Endothelial cell of hepatic sinusoid (primary cell): ENCODE data around the gene LCN15.
"Not testable (repeated sequence)": the region's sequence is repeated elsewhere in the genome, so short reads cannot be mapped to it uniquely, and the experiment has no call there.

ENCODE experiments used
- in situ Hi-C: cut with HindIII; loops from 2 replicates; pipeline ENCODE4 v1.10.0; 2017; ENCODE audit warnings: low sequenced_read_pairs

Gene LCN15

GRCh38 chr9:136764301-136764891, at the start of gene LCN15:
Gene LCN15 (minus strand): TSS chr9:136764518. CDS start chr9:136764488, 30 bp downstream.
- in situ Hi-C loops = no loop called here

DNA sequence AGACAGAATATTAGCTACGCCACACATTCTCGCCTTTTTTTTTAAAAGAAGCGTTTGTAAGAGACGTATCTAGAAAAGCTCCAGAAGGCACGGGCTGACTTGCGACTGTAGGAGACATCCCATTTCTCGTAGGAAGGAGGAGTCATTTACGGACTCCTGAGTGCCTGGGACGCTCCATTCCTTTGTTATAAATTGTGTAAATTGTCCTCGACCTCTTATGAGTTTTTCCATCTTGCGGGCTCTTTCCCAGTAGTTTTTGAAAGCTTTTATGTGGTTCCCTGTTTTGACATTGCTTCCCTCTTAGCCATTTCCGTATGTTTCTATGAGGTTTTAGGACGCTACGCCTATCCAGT, 44.5 kb upstream of the LCN15 start:
- in situ Hi-C loops = loop anchor here (5.0 to 25.0 kb wide), 2 partner anchors 34 to 354 kb away; partner anchors contain the start of genes AJM1, LRRC26 and TMEM210

DNA sequence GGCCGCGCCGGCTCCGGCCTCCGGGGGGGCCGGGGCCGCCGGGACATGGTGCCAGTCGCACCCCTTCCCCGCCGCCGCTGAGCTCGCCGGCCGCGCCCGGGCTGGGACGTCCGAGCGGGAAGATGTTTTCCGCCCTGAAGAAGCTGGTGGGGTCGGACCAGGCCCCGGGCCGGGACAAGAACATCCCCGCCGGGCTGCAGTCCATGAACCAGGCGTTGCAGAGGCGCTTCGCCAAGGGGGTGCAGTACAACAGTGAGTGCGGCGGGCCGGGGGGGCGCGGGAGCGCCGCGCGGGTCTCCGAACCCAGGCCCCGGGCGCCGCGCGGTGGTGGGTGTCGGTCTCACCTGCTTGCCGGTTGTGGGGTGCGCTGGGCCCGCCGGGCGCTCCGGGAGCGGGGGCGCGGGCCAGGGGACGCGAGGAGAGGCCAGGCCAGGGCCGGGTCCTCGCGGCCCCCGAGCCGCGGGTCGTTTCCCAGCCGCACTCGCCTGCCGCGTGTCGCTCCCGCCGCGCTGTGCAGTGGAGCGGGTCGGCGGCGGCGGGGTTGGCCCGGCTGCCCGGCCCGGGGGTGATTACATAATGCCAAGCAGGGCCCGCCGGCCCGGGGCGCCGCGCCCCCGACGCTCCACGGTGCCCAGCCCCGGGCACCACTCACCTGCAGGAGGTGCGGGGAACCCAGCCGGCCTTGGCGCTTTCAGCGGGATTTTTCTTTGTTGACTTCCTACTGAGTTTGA, 43.9 kb upstream of the LCN15 start:
- in situ Hi-C loops = loop anchor here (5.0 to 25.0 kb wide), 2 partner anchors 34 to 354 kb away; partner anchors contain the start of genes AJM1, LRRC26 and TMEM210

- in situ Hi-C loops = loop anchor here (5.0 to 25.0 kb wide), 2 partner anchors 35 to 355 kb away; partner anchors contain the start of genes AJM1, LRRC26 and TMEM210
Measured at GRCh38 chr9:136807281-136808074, 43.2 kb upstream of the LCN15 start, which contains the start of gene RABL6. Gene RABL6 (plus strand): TSS chr9:136807948. CDS start chr9:136808197, 249 bp downstream.

GRCh38 chr9:136806631-136807201, 42.4 kb upstream of the LCN15 start:
- in situ Hi-C loops = loop anchor here (5.0 to 25.0 kb wide), 2 partner anchors 36 to 356 kb away; partner anchors contain the start of genes AJM1, LRRC26 and TMEM210

DNA sequence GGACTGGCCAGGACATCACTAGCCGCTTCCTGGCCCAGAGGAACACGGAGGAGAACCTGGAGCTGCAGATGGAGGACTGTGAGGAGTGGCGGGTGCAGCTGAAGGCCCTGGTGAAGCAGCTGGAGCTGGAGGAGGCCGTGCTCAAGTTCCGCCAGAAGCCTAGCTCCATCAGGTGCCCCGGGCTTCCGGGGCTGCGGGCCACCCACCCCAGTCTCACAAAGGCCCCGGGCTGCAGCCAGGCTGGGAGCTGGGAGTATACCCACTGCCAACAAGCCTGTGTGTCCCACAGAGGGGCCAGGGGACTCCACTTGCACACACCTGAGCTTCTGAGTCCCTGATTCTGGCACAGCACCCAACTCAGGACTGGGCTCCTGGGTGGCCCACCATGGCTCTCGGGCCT, 41.7 kb upstream of the LCN15 start:
- in situ Hi-C loops = loop anchor here (5.0 to 25.0 kb wide), 2 partner anchors 36 to 356 kb away; partner anchors contain the start of genes AJM1, LRRC26 and TMEM210

GRCh38 chr9:136805207-136805740, 41.0 kb upstream of the LCN15 start:
- in situ Hi-C loops = loop anchor here (5.0 to 25.0 kb wide), 2 partner anchors 37 to 357 kb away; partner anchors contain the start of genes AJM1, LRRC26 and TMEM210

DNA sequence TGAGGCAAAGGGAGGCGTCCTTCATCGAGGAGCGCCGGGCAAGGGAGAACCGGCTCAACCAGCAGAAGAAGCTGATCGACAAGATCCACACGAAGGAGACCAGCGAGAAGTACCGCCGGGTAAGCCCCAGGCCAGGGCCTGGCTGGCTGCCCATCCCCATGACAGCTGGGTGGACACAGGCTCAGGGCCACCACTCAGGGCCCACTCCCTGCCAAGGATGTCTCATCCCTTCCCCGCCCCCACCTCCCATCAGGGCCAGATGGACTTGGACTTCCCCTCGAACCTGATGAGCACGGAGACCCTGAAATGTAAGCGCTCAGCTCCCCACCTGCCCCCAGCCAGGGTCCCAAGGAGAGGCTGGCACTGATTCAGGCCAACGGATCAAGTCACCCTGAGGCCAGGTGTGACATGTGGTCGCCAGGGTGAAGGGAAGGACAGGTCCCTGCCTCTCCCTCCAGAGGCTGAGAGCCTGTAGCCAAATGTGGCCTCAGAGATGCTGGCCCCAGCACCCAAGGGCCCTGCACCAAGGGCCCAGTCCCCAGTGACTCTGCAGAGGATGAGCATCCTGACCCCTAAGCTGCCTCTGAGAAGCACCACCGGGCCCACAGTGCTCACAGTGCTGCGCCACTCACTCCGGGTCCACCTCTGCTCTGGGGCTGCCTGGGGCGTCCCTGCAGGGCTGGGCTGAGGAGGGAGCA, 40.3 kb upstream of the LCN15 start:
- in situ Hi-C loops = loop anchor here (5.0 to 25.0 kb wide), 2 partner anchors 38 to 358 kb away; partner anchors contain the start of genes AJM1, LRRC26 and TMEM210

- in situ Hi-C loops = loop anchor here (25.0 kb wide), 1 partner anchor 358 kb away; the partner anchor contains the start of genes LRRC26 and TMEM210
Measured at GRCh38 chr9:136803551-136804508, 39.5 kb upstream of the LCN15 start.

DNA sequence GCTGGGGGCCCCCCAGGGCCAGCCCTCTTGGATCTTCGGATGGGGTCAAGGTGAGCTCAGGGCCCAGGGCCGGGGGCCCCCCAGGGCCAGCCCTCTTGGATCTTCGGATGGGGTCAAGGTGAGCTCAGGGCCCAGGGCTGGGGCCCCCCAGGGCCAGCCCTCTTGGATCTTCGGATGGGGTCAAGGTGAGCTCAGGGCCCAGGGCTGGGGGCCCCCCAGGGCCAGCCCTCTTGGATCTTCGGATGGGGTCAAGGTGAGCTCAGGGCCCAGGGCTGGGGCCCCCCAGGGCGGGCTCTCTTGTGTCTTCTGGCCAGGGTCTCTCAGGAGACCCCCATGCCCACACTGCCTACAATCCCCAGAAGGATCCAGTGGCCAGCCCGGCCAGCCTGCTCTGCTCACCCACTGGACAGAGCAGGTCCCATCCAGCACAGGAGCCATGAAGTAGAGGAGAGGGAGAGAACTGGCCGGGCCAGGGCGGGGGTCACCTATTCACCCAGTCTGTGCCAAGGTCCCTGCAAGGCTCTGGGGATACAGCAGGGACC, 38.8 kb upstream of the LCN15 start:
- in situ Hi-C loops = loop anchor here (25.0 kb wide), 1 partner anchor 359 kb away; the partner anchor contains the start of genes LRRC26 and TMEM210

GRCh38 chr9:136802321-136802720, 38.0 kb upstream of the LCN15 start:
- in situ Hi-C loops = loop anchor here (25.0 kb wide), 1 partner anchor 360 kb away; the partner anchor contains the start of genes LRRC26 and TMEM210

DNA sequence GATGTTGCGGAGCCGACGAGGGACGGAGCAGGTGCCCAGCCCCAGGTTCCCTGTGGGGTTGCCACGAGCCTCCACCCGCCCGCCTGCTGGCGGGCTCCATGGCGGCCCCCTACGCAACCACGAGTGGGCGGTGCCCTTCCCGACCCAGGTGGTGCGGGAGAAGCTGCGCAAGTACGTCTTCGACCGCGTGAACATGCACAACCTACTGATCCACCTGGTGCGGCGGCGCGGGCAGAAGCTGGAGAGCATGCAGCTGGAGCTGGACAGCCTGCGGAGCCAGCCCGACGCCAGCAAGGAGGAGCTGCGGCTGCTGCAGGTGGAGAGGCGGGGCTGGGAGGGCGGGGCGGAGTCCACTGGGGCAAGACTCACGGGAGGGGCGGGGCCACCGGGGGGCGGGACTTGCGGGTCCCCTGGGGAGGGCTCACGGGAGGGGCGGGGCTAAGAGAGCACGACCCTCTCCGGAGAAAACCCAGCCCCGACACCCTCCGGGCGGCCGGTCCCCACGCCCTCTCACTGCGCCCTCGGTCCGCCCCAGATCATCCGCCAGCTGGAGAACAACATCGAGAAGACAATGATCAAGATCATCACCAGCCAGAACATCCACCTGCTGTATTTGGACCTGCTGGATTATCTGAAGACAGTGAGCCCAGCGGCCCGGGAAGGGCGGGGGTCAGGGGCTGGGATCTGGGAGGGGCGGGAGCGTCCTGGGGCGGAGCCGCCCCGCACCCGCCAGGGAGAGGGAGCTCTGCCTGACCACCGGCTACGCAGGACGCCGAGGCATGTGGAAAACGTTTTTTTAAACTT, 35.7 kb upstream of the LCN15 start:
- in situ Hi-C loops = loop anchor here (25.0 kb wide), 1 partner anchor 362 kb away; the partner anchor contains the start of genes LRRC26 and TMEM210

- in situ Hi-C loops = no loop called here
Measured at GRCh38 chr9:136799079-136799853, 34.9 kb upstream of the LCN15 start.

- in situ Hi-C loops = no loop called here
Measured at GRCh38 chr9:136798708-136799078, 34.4 kb upstream of the LCN15 start.

DNA sequence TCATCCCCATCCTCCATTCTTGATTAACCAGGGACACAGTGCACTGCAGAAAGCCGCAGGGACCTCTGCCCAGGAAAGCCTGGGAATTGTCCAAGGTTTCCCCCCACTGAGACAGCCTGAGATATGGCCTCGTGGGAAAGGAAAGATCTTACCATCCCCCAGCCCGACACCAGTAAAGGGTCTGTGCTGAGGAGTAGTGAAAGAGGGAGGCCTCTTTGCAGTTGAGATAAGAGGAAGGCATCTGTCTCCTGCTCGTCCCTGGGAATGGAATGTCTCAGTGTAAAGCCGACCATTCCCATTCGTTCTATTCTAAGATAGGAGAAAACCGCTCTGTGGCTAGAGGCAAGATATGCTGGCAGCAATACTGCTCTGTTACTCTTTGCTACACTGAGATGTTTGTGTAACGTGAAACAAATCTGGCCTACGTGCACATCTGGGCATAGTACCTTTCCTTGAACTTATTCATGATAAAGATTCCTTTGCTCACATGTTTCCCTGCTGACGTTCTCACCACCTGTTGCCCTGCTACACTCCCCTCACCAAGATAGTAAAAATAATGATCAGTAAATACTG, 32.5 kb upstream of the LCN15 start:
- in situ Hi-C loops = not testable (repeated sequence)

DNA sequence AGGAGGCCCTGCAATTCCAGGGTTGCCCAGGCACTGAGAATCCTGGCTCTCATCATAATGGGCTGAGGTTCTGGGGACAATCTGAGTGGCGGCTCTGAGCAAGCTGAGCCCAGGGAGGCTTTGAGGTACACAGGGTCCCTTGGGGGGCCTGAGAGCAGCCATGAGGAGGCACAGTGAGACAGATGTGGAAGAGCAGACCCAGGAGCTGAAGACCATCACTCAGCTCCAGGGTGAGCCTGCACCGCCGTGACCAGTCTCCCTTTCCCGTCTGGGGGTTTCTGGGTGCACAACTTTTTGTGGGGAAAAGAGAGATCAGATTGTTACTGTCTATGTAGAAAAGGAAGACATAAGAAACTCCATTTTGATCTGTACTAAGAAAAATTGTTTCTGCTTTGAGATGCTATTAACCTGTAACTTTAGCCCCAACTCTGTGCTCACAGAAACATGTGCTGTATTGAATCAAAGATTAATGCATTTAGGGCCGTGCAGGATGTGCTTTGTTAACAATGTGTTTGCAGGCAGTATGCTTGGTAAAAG, 32.0 kb upstream of the LCN15 start, which contains the start of gene CCDC183:
Gene CCDC183, plus strand, starts transcription at position 101 of the 537 bp plus-strand sequence. Its CDS starts 60 bp downstream, at position 161.
- in situ Hi-C loops = no loop called here
